GM12878 (cell line): ENCODE measurements around the gene SULT1A1. TPM values are rescaled to one million over a fixed set of nuclear protein-coding genes. Genes with fewer than 3 reads are reported as not detected.

ENCODE experiments used
- ATAC-seq: fragments of 200-7000 bp; cut with Tn5 transposase; 3 replicates; pipeline ENCODE4 v1.9.1; 2020; ENCODE audit warnings: mild to moderate bottlenecking, moderate library complexity
- BruUV-seq: library from RNA; stranded (reverse); fragments of 400-500 nt; replicated peaks from 2 replicates; lab custom pipeline; 2021; lab: Mats Ljungman, UMichigan
- CTCF ChIA-PET: fragments of 300-600 bp; sonication (Branson Sonifier 250); formaldehyde crosslinking; extraction: SDS; loops from one replicate; lab custom pipeline; 2021; ENCODE audit warnings: inconsistent platforms; lab: Yijun Ruan, JAX
- POLR2A ChIA-PET: fragments of 350-600 bp; formaldehyde crosslinking; extraction: SDS; loops from one replicate; lab custom pipeline; 2021; ENCODE audit warnings: inconsistent platforms; lab: Charles Lee
- RAD21 ChIA-PET: fragments of 300-600 bp; sonication (Branson Sonifier 250); formaldehyde crosslinking; loops from one replicate; lab custom pipeline; 2023; ENCODE audit warnings: antibody characterized with exemption; ENCODE audit not compliant: unreplicated experiment; lab: Charles Lee
- SMC1A ChIA-PET: fragments of 300-600 bp; sonication (Branson Sonifier 250); formaldehyde crosslinking; loops from one replicate; lab custom pipeline; 2023; ENCODE audit not compliant: unreplicated experiment, uncharacterized antibody; lab: Charles Lee
- DNase-seq: peaks from one replicate; pipeline ENCODE4 v3.0.0-alpha.2; 2011; ENCODE audit warnings: low read depth, low spot score
- FAIRE-seq: peaks from 3 replicates; lab custom pipeline; 2011; peaks lifted over from hg19 to GRCh38; lab: Jason Lieb, UNC
- H2AFZ ChIP-seq: 2 replicates; pipeline ENCODE4 v1.6.0; 2011; ENCODE audit warnings: low read depth, low read length, control low read depth; ENCODE audit not compliant: control insufficient read depth
- H3K27ac ChIP-seq: 2 replicates; pipeline ENCODE4 v1.5.1; 2011; ENCODE audit warnings: control low read depth; ENCODE audit not compliant: control insufficient read depth, insufficient read depth
- H3K27me3 ChIP-seq, 2 experiments: replicated peaks in 1 of 2; 2 replicates each; pipeline versions ENCODE4 v1.6.0 to v1.6.1; 2011; ENCODE audit warnings: low read length in 1 of 2; ENCODE audit not compliant: control insufficient read depth in 2 of 2, insufficient read depth in 2 of 2
- H3K36me3 ChIP-seq, 2 experiments: 2 replicates each; pipeline ENCODE4 v1.5.1; 2011; ENCODE audit warnings: low read length in 1 of 2; ENCODE audit not compliant: control insufficient read depth in 2 of 2, insufficient read depth in 2 of 2
- H3K4me1 ChIP-seq: 2 replicates; pipeline ENCODE4 v1.6.1; 2011; ENCODE audit warnings: mild to moderate bottlenecking, low read length, moderate library complexity, mixed read lengths; ENCODE audit not compliant: control insufficient read depth, insufficient read depth
- H3K4me2 ChIP-seq: 2 replicates; pipeline ENCODE4 v1.6.0; 2011; ENCODE audit warnings: control low read depth; ENCODE audit not compliant: control insufficient read depth, insufficient read depth
- H3K4me3 ChIP-seq: fragments of 200-600 bp; sonication (generic); 2 replicates; pipeline ENCODE4 v1.5.1; 2016
- H3K79me2 ChIP-seq: 2 replicates; pipeline ENCODE4 v1.6.0; 2011; ENCODE audit warnings: low read length; ENCODE audit not compliant: control insufficient read depth, insufficient read depth
- H3K9ac ChIP-seq: 2 replicates; pipeline ENCODE4 v1.8.0; 2011; ENCODE audit warnings: low read length, control low read depth, mixed read lengths; ENCODE audit not compliant: control insufficient read depth, insufficient read depth
- H3K9me3 ChIP-seq: replicated peaks from 3 replicates; pipeline ENCODE4 v1.5.1; 2011; ENCODE audit warnings: mild to moderate bottlenecking, low read length; ENCODE audit not compliant: control insufficient read depth, insufficient read depth
- H4K20me1 ChIP-seq: 2 replicates; pipeline ENCODE4 v1.6.0; 2011; ENCODE audit not compliant: control insufficient read depth, insufficient read depth
- BCL11A ChIP-seq: IDR thresholded peaks from 2 replicates; pipeline ENCODE4 v1.6.1; 2011; ENCODE audit warnings: low read depth, low read length
- BHLHE40 ChIP-seq, 2 experiments: fragments of 450-650 bp in 1 of 2; IDR thresholded peaks; 2 replicates each; pipeline ENCODE4 v1.6.1; 2011 to 2017; ENCODE audit warnings: low read depth in 2 of 2, borderline replicate concordance in 1 of 2, improper control_type of control experiment in 1 of 2, low read length in 1 of 2, mild to moderate bottlenecking in 1 of 2
- BRCA1 ChIP-seq: IDR thresholded peaks from 2 replicates; pipeline ENCODE4 v1.6.1; 2011; ENCODE audit warnings: low read depth, low read length, improper control_type of control experiment
- ESRRA ChIP-seq: IDR thresholded peaks from 2 replicates; pipeline ENCODE4 v1.6.1; 2012; ENCODE audit warnings: mild to moderate bottlenecking, low read length, improper control_type of control experiment
- RBBP5 ChIP-seq: fragments of 200-600 bp; sonication (generic); conservative IDR thresholded peaks from 2 replicates; pipeline ENCODE4 v1.6.1; 2016
- RFX5 ChIP-seq: IDR thresholded peaks from 2 replicates; pipeline ENCODE4 v1.6.1; 2011; ENCODE audit warnings: low read depth, low read length, improper control_type of control experiment
- STAT1 ChIP-seq: fragments of 450-650 bp; conservative IDR thresholded peaks from 2 replicates; pipeline ENCODE4 v1.6.1; 2014; ENCODE audit warnings: antibody characterized with exemption, mild to moderate bottlenecking
- STAT3 ChIP-seq: IDR thresholded peaks from 2 replicates; pipeline ENCODE4 v1.6.1; 2011; ENCODE audit warnings: low read depth, low read length, improper control_type of control experiment
- TAF1 ChIP-seq: IDR thresholded peaks from 2 replicates; pipeline ENCODE4 v1.6.1; 2011; ENCODE audit warnings: mild to moderate bottlenecking, low read depth, low read length, borderline replicate concordance
- ZBTB11 ChIP-seq: fragments of 450-650 bp; formaldehyde crosslinking; IDR thresholded peaks from 2 replicates; pipeline ENCODE4 v1.5.0; 2022; ENCODE audit warnings: mild to moderate bottlenecking, missing genetic modification characterization
- WGBS: methylation state at CpG from one replicate; pipeline ENCODE4 v1.1.6; 2016; ENCODE audit warnings: low lambda C conversion rate; ENCODE audit not compliant: insufficient replicate concordance, insufficient coverage; ENCODE audit errors: missing lambda C conversion rate; 5-methylcytosine and 5-hydroxymethylcytosine counted together
- in situ Hi-C: fragments of 300-500 bp; cut with MboI; formaldehyde crosslinking; loops from 9 replicates; pipeline ENCODE4 v1.14.3; 2018; ENCODE audit warnings: mixed read lengths
- intact Hi-C: fragments of 100-400 bp; cut with micrococcal nuclease; formaldehyde crosslinking; loops from one replicate; pipeline ENCODE4 v1.14.2; 2022; ENCODE audit not compliant: unreplicated experiment
- polyA plus RNA-seq, 11 experiments: library from polyadenylated mRNA; depleted of rRNA in 4 of 11; unstranded in 6 of 11; stranded (reverse) in 5 of 11; fragments of >200 nt; fragmentation: Nextera tagmentation in 4 of 11; fragmentation: Illumina TruSeq in 1 of 11; extraction: Ambion mirVana in 4 of 11; extraction: Trizol in 1 of 11; gene quantifications; 1 replicate in 1 of 11; 2 replicates in 10 of 11; pipeline versions ENCODE4 v1.2.1 to v1.2.3, GENCODE V29; 2011 to 2016; ENCODE audit warnings: inconsistent platforms in 2 of 11, missing spikeins in 2 of 11, low read depth in 1 of 11
- total RNA-seq, 4 experiments: library from RNA; depleted of rRNA in 3 of 4; stranded (reverse); fragments of >200 nt in 3 of 4; fragmentation: Illumina TruSeq in 1 of 4; extraction: Trizol in 1 of 4; gene quantifications; 2 replicates each; pipeline versions ENCODE4 v1.2.1 to v1.2.3, GENCODE V29; 2013 to 2021
- TF ChIP-seq, protein P1 (sequence below): fragments of 450-650 bp; formaldehyde crosslinking; IDR thresholded peaks from 2 replicates; pipeline ENCODE4 v1.4.0; 2020; ENCODE audit warnings: mild to moderate bottlenecking, moderate library complexity

The SULT1A1 gene
- total and polyA plus RNA-seq, 10 of the 15 experiments (the other 5 are each of a cell fraction or from before 2014, with no cell fraction given): 0.03 to 1.5 (median 0.76) TPM; not detected in 1

- CTCF ChIA-PET: interaction anchor here (0.8 kb wide), 1 partner anchor 18 kb away, joined by 3 read pairs; no protein-coding TSS in a partner anchor
- Histone ChIP-seq H3K4me3 (no peak overlapping the region), H3K27ac (no peak overlapping the region), H4K20me1 (no peaks in the 10 kb centered on the region), H3K4me2 (no peak overlapping the region), H3K27me3 (no peaks in the 10 kb centered on the region), H3K9me3 (peaks cover 5% of the 10 kb centered on the region; the same call in 1 of the 3 replicates), H3K79me2 (no peaks in the 10 kb centered on the region), H3K9ac (no peak overlapping the region), H3K4me1 (no peaks in the 10 kb centered on the region), H2AFZ (no peak overlapping the region), H3K36me3 (no peaks in the 10 kb centered on the region)
- no peak for FAIRE-seq
- SMC1A ChIA-PET: no interaction called here
- intact Hi-C loops (no loop called here), in situ Hi-C loops (no loop called here)
- ATAC-seq: no peak
- TF ChIP-seq BRCA1: no peak
- TF ChIP-seq STAT1: no peak
- no peak for TF ChIP-seq ESRRA
- TF ChIP-seq RBBP5: no peak
- 73% methylated on average over 6 of the region's 6 CpGs for WGBS
- BruUV-seq: no TSS peak
- RAD21 ChIA-PET: no interaction called here
- POLR2A ChIA-PET: no interaction called here
- DNase-seq: no peak
These were observed 46.6 kb downstream of the SULT1A1 start for GRCh38 chr16:28563218-28563617.

- no peak overlapping the region for H3K4me2 ChIP-seq
- ATAC-seq: no peak
- H3K4me3 ChIP-seq: no peak overlapping the region
- H3K27ac ChIP-seq: no peak overlapping the region
- H3K9me3 ChIP-seq: peaks cover 2% of the 10 kb centered on the region; the same call in 1 of the 3 replicates
- ChIA-PET POLR2A (interaction anchor here (0.7 kb wide), 1 partner anchor 11 kb away, joined by 3 read pairs; no protein-coding TSS in a partner anchor), RAD21 (no interaction called here), SMC1A (no interaction called here), CTCF (no interaction called here)
- no peak for FAIRE-seq
- 86% methylated on average over 4 of the region's 4 CpGs for WGBS
- no peaks in the 10 kb centered on the region for H3K36me3 ChIP-seq
- in situ Hi-C loops: no loop called here
- H2AFZ ChIP-seq: no peak overlapping the region
- no peaks in the 10 kb centered on the region for H3K79me2 ChIP-seq
- DNase-seq: no peak
- H3K4me1 ChIP-seq: no peaks in the 10 kb centered on the region; the same call in 1 of the 2 replicates
- no peaks in the 10 kb centered on the region for H4K20me1 ChIP-seq
- intact Hi-C loops: no loop called here
- no TSS peak for BruUV-seq
- no peaks in the 10 kb centered on the region for H3K27me3 ChIP-seq
- H3K9ac ChIP-seq: no peak overlapping the region
- TF ChIP-seq TAF1: no peak
- TF ChIP-seq, protein P1, sequence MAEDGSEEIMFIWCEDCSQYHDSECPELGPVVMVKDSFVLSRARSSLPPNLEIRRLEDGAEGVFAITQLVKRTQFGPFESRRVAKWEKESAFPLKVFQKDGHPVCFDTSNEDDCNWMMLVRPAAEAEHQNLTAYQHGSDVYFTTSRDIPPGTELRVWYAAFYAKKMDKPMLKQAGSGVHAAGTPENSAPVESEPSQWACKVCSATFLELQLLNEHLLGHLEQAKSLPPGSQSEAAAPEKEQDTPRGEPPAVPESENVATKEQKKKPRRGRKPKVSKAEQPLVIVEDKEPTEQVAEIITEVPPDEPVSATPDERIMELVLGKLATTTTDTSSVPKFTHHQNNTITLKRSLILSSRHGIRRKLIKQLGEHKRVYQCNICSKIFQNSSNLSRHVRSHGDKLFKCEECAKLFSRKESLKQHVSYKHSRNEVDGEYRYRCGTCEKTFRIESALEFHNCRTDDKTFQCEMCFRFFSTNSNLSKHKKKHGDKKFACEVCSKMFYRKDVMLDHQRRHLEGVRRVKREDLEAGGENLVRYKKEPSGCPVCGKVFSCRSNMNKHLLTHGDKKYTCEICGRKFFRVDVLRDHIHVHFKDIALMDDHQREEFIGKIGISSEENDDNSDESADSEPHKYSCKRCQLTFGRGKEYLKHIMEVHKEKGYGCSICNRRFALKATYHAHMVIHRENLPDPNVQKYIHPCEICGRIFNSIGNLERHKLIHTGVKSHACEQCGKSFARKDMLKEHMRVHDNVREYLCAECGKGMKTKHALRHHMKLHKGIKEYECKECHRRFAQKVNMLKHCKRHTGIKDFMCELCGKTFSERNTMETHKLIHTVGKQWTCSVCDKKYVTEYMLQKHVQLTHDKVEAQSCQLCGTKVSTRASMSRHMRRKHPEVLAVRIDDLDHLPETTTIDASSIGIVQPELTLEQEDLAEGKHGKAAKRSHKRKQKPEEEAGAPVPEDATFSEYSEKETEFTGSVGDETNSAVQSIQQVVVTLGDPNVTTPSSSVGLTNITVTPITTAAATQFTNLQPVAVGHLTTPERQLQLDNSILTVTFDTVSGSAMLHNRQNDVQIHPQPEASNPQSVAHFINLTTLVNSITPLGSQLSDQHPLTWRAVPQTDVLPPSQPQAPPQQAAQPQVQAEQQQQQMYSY (CRISPR knock-in tag): no peak
- no peak for TF ChIP-seq ZBTB11 (CRISPR knock-in tag)
- no peak for TF ChIP-seq BCL11A
- no peak for TF ChIP-seq STAT3
- no peak for TF ChIP-seq BRCA1
- no peak for TF ChIP-seq BHLHE40 (IDR thresholded peaks at IDR 0.05; ENCODE audit: borderline replicate concordance in 1 of 2, low read depth in 2 of 2, low read length in 1 of 2)
- no peak for TF ChIP-seq RFX5
These were observed 47.6 kb downstream of the SULT1A1 start for GRCh38 chr16:28562199-28562598.
